GM23248 (cell line): ENCODE data around the gene LRG1. TPM values are rescaled to one million over a fixed set of nuclear protein-coding genes. Genes with fewer than 3 reads are reported as not detected.

Source experiments
- DNase-seq: peaks from one replicate; pipeline ENCODE4 v3.0.0-alpha.2; 2015
- H2AFZ ChIP-seq: fragments of 200-600 bp; sonication (generic); 2 replicates; pipeline ENCODE4 v1.6.1; 2016; ENCODE audit warnings: antibody characterized with exemption
- H3F3A ChIP-seq: fragments of 200-600 bp; sonication (generic); 2 replicates; pipeline ENCODE4 v1.6.1; 2016; ENCODE audit warnings: mild to moderate bottlenecking, antibody characterized with exemption, mixed run types; ENCODE audit not compliant: insufficient read depth
- H3K27ac ChIP-seq: fragments of 200-600 bp; sonication (generic); 2 replicates; pipeline ENCODE4 v1.5.1; 2016; ENCODE audit warnings: mild to moderate bottlenecking
- H3K27me3 ChIP-seq: fragments of 200-600 bp; sonication (generic); replicated peaks from 2 replicates; pipeline ENCODE4 v1.6.1; 2016; ENCODE audit warnings: mild to moderate bottlenecking; ENCODE audit not compliant: insufficient read depth
- H3K36me3 ChIP-seq: fragments of 200-600 bp; sonication (generic); 2 replicates; pipeline ENCODE4 v1.6.1; 2016; ENCODE audit warnings: low read depth, mild to moderate bottlenecking
- H3K4me1 ChIP-seq: fragments of 200-600 bp; sonication (generic); 2 replicates; pipeline ENCODE4 v1.6.1; 2016; ENCODE audit warnings: mild to moderate bottlenecking; ENCODE audit not compliant: insufficient read depth
- H3K4me2 ChIP-seq: fragments of 200-600 bp; sonication (generic); one replicate; pipeline ENCODE4 v1.6.1; 2016; ENCODE audit warnings: mild to moderate bottlenecking; ENCODE audit not compliant: unreplicated experiment
- H3K4me3 ChIP-seq: fragments of 200-600 bp; sonication (generic); 2 replicates; pipeline ENCODE4 v1.5.1; 2016; ENCODE audit warnings: mild to moderate bottlenecking
- H3K79me2 ChIP-seq: fragments of 200-600 bp; sonication (generic); 2 replicates; pipeline ENCODE4 v1.6.1; 2016; ENCODE audit warnings: mild to moderate bottlenecking; ENCODE audit not compliant: insufficient read depth
- H3K9ac ChIP-seq: fragments of 200-600 bp; sonication (generic); 2 replicates; pipeline ENCODE4 v1.6.1; 2016; ENCODE audit warnings: mild to moderate bottlenecking
- H3K9me2 ChIP-seq: fragments of 200-600 bp; sonication (generic); 2 replicates; pipeline ENCODE4 v1.6.1; 2016; ENCODE audit warnings: mixed run types, mild to moderate bottlenecking, moderate library complexity; ENCODE audit not compliant: insufficient read depth
- H3K9me3 ChIP-seq: fragments of 200-600 bp; sonication (generic); one replicate; pipeline ENCODE4 v1.6.1; 2017; ENCODE audit warnings: low read depth
- H4K20me1 ChIP-seq: fragments of 200-600 bp; sonication (generic); 2 replicates; pipeline ENCODE4 v1.6.0; 2016; ENCODE audit not compliant: insufficient read depth
- EZH2 ChIP-seq: fragments of 200-600 bp; sonication (generic); IDR thresholded peaks from 2 replicates; pipeline ENCODE4 v1.6.1; 2018; ENCODE audit warnings: antibody characterized with exemption, mild to moderate bottlenecking; ENCODE audit not compliant: insufficient read depth, poor library complexity, severe bottlenecking
- EZH2phosphoT487 ChIP-seq: fragments of 200-600 bp; sonication (generic); IDR thresholded peaks from 2 replicates; pipeline ENCODE4 v1.6.1; 2018; ENCODE audit warnings: antibody characterized with exemption, moderate library complexity, mild to moderate bottlenecking, low read depth; ENCODE audit not compliant: insufficient read depth
- WGBS, 2 experiments: methylation state at CpG; one replicate each; pipeline ENCODE4 v1.1.6; 2015 to 2017; ENCODE audit warnings: low lambda C conversion rate in 2 of 2, low coverage in 1 of 2; ENCODE audit errors: missing lambda C conversion rate in 2 of 2; 5-methylcytosine and 5-hydroxymethylcytosine counted together
- in situ Hi-C: fragments of 300-500 bp; cut with MboI; formaldehyde crosslinking; loops from 2 replicates; pipeline ENCODE4 v1.15.0; 2020
- polyA plus RNA-seq: library from polyadenylated mRNA; unstranded; fragments of >200 nt; fragmentation: Nextera tagmentation; extraction: Ambion mirVana; gene quantifications from 2 replicates; pipeline ENCODE4 v1.2.1, GENCODE V29; 2016
- total RNA-seq: library from RNA; depleted of rRNA; stranded (reverse); fragments of >200 nt; shearing (Covaris generic); gene quantifications from 2 replicates; pipeline ENCODE4 v1.2.3, GENCODE V29; 2014

Gene LRG1
- total and polyA plus RNA-seq, 2 experiments from 2014 or later = not detected

DNA sequence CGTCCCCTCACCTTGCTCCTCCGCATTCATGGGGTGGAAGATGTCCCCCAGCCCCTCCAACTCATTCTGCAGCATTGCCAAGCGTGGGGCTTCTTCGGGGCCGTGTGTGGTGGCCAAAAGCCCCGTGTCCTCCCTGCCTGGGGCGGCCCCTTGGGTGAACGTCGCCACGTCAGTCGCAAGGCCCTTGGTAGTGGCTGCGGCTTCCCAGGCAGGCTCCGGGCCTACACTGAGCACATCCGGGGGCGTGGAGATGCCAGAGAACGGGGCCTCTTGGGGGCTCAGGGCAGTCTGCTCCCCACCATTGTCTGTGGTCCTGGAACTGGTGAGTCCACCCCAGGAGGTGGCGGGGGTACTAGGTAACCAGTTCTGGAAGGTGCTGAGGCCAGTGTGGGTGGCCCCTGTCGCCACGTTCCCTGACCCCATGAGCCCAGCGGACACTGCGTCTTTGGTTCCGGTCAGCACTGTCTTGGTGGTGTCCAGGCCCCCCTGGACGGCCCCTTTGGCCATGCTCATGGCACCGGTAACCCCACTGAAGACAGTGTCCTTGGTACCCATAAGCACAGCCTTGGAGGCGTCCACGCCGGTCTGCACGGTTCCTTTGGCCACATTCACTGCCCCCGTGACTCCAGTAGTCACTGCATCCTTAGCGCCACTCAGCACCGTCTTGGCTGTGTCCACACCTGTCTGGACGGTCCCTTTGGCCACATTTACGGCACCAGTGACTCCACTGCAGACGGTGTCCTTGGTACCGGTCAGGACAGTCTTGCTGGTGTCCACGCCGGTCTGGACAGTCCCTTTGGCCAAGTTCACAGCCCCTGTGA lies 29.2 kb downstream of the LRG1 start:
- H3K27me3 ChIP-seq = no peaks in the 10 kb centered on the region
- no peak for TF ChIP-seq EZH2phosphoT487
- no peak for TF ChIP-seq EZH2
- WGBS, 2 experiments = 71 to 81% methylated on average over 32 to 34 of the region's 37 CpGs
- H3K9me3 ChIP-seq = no peaks in the 10 kb centered on the region
- no peak overlapping the region for H3K9ac ChIP-seq
- peaks cover 8% of the 10 kb centered on the region; the same call in 1 of the 2 replicates for H3K4me1 ChIP-seq
- H3K79me2 ChIP-seq = no peaks in the 10 kb centered on the region
- no peaks in the 10 kb centered on the region for H4K20me1 ChIP-seq
- H2AFZ ChIP-seq = no peak overlapping the region
- DNase-seq = no peak
- H3F3A ChIP-seq = no peaks in the 10 kb centered on the region
- H3K27ac ChIP-seq = no peak overlapping the region
- H3K4me2 ChIP-seq = no peak overlapping the region
- H3K4me3 ChIP-seq = no peak overlapping the region
- no peaks in the 10 kb centered on the region for H3K36me3 ChIP-seq
- H3K9me2 ChIP-seq = no peaks in the 10 kb centered on the region
- in situ Hi-C loops = no loop called here

DNA sequence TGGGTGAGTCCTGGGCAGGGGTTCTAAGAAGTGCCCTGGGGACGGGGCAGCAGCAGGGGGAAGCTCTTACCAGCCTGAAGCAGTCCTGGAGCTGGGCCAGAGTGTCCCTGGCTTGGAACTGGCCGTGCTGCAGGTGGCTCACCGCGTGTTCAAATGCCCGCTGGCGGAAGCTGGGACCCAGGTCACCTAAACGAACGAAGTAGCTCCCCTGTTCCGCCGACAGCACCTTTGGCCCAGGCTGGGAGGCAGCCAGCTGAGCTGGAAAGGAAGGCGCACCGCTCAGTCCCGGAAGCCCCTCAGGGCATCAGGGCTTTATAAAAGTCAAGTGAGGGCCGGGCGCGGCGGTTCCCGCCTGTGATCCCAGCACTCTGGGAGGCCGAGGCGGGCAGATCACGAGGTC lies 31.1 kb downstream of the LRG1 start:
- H4K20me1 ChIP-seq = no peaks in the 10 kb centered on the region
- no peak overlapping the region for H3K4me2 ChIP-seq
- no peak overlapping the region for H3K27ac ChIP-seq
- H3K27me3 ChIP-seq = no peaks in the 10 kb centered on the region
- DNase-seq = no peak
- TF ChIP-seq EZH2 = no peak
- no peak for TF ChIP-seq EZH2phosphoT487
- no peaks in the 10 kb centered on the region for H3F3A ChIP-seq
- no peak overlapping the region for H3K9ac ChIP-seq
- no peaks in the 10 kb centered on the region for H3K9me3 ChIP-seq
- H3K36me3 ChIP-seq = no peaks in the 10 kb centered on the region
- no peak overlapping the region for H2AFZ ChIP-seq
- peaks cover 8% of the 10 kb centered on the region; the same call in 1 of the 2 replicates for H3K4me1 ChIP-seq
- no peaks in the 10 kb centered on the region for H3K9me2 ChIP-seq
- H3K4me3 ChIP-seq = no peak overlapping the region
- in situ Hi-C loops = no loop called here
- WGBS, 2 experiments = 96 to 99% methylated on average over 12 to 21 of the region's 21 CpGs
- H3K79me2 ChIP-seq = no peaks in the 10 kb centered on the region

DNA sequence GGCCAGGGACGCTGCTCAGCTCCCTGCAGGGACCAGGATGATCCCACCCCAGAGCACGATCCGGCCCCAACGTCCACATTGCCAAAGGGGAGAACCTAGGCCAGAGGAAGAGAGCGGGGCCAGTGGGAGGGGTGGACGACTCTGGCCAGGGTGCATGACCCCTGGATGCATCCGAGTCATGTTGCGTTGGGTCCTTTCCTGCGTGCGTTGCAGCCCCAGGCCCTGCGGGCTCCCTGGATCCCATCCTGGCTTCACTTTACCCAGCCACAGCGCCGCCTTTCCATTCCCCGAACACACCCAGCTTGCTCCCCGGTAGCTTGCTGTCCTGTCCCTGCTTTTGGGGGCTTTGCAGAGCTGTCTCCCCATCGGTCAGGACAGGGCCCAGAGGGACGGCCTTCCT lies 32.0 kb downstream of the LRG1 start:
- no peaks in the 10 kb centered on the region for H3K27me3 ChIP-seq
- TF ChIP-seq EZH2 = no peak
- no peak for DNase-seq
- H2AFZ ChIP-seq = no peak overlapping the region
- no peak overlapping the region for H3K27ac ChIP-seq
- no peak overlapping the region for H3K4me2 ChIP-seq
- peaks cover 8% of the 10 kb centered on the region; the same call in 1 of the 2 replicates for H3K4me1 ChIP-seq
- H3K36me3 ChIP-seq = no peaks in the 10 kb centered on the region
- no peaks in the 10 kb centered on the region for H3K9me2 ChIP-seq
- whole genome bisulfite sequencing, 2 experiments = 86 to 90% methylated on average over 16 to 17 of the region's 17 CpGs
- no peaks in the 10 kb centered on the region for H3K9me3 ChIP-seq
- H3K79me2 ChIP-seq = no peaks in the 10 kb centered on the region
- in situ Hi-C loops = no loop called here
- no peak overlapping the region for H3K9ac ChIP-seq
- no peak overlapping the region for H3K4me3 ChIP-seq
- no peaks in the 10 kb centered on the region for H3F3A ChIP-seq
- H4K20me1 ChIP-seq = no peaks in the 10 kb centered on the region

DNA sequence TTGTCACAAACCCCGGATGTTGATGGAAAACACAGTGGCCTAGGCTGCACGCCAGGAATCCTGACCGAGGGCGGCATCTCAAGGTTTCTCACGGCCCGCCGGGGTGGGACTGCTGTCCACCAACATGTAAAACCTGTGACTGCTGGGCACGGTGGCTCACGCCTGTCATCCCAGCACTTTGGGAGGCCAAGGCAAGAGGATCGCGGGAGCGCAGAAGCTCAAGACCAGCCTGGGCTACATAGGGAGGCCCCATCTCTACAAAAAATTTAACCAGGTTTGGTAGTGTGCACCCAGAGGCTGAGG lies 32.7 kb downstream of the LRG1 start:
- 86% methylated on average over 12 of the region's 12 CpGs for WGBS, 2 experiments
- H3K4me3 ChIP-seq = no peak overlapping the region
- in situ Hi-C loops = no loop called here
- H3K27ac ChIP-seq = no peak overlapping the region
- DNase-seq = no peak
- no peaks in the 10 kb centered on the region for H3K79me2 ChIP-seq
- H3K27me3 ChIP-seq = no peaks in the 10 kb centered on the region
- no peaks in the 10 kb centered on the region for H3F3A ChIP-seq
- H3K9me3 ChIP-seq = no peaks in the 10 kb centered on the region
- no peaks in the 10 kb centered on the region; the same call in 1 of the 2 replicates for H3K36me3 ChIP-seq
- H3K4me2 ChIP-seq = no peak overlapping the region
- no peak for TF ChIP-seq EZH2phosphoT487
- no peak for TF ChIP-seq EZH2
- no peak overlapping the region for H3K9ac ChIP-seq
- H2AFZ ChIP-seq = no peak overlapping the region
- H4K20me1 ChIP-seq = no peaks in the 10 kb centered on the region
- H3K9me2 ChIP-seq = no peaks in the 10 kb centered on the region
- peaks cover 8% of the 10 kb centered on the region; the same call in 1 of the 2 replicates for H3K4me1 ChIP-seq
